ENCODE results near the gene DOCK4. TPM values are rescaled to one million over a fixed set of nuclear protein-coding genes. Genes with fewer than 3 reads are reported as not detected.
"Not testable (repeated sequence)": the region's sequence is repeated elsewhere in the genome, so short reads cannot be mapped to it uniquely, and the experiment has no call there.

Gene DOCK4
- total RNA-seq, 6 experiments from 2014 or later, result 9.4 to 29.9 (median 22.8) TPM

DNA sequence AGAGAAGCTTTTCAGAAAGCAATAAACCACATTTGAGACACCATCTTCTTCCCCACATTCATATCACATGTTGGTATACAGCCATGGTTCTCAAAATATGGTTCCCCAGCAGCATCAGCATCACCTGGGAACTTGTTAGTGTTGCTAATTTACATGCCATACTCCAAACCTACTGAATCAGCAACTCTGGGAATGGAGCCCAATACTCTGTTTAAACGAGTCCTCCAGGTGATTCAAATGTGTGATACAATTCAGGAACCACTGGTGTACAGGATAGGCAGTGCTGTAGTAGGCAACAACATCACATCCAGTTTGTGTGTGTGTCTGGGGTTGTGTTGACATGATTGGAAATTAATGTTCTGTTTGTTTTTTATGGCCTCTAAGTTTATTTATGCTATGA lies 48.0 kb upstream of the DOCK4 start:
- intact Hi-C loops (cut with DNase I), result no loop called here
- H3K27ac ChIP-seq, result no peak overlapping the region
- ATAC-seq, result peak; percentile 62 to 94 (median 70)

DNA sequence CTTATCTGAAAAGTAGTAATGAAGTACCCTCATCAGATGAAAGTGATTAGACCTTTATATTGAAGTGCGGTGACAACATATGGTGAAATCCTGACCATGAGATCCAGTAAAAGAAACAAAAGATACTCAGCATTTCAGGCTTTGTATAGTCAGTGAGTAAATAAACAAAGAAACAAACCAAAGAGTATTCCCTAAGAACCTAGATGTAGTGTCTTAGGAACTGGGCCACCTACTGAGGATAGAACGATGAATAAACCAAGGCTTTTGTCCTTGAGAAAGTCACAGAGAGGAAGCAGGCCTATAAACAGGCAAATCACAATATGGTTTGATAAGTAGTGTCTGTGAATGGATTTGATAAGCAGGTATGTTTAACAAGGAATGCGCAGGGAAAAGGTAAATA lies 46.5 kb upstream of the DOCK4 start:
- no peaks in the 10 kb centered on the region for H3K27me3 ChIP-seq
- DNase-seq, result no peak
- intact Hi-C loops (cut with DNase I), result no loop called here
- no peaks in the 10 kb centered on the region for H3K36me3 ChIP-seq
- TF ChIP-seq, protein P1, sequence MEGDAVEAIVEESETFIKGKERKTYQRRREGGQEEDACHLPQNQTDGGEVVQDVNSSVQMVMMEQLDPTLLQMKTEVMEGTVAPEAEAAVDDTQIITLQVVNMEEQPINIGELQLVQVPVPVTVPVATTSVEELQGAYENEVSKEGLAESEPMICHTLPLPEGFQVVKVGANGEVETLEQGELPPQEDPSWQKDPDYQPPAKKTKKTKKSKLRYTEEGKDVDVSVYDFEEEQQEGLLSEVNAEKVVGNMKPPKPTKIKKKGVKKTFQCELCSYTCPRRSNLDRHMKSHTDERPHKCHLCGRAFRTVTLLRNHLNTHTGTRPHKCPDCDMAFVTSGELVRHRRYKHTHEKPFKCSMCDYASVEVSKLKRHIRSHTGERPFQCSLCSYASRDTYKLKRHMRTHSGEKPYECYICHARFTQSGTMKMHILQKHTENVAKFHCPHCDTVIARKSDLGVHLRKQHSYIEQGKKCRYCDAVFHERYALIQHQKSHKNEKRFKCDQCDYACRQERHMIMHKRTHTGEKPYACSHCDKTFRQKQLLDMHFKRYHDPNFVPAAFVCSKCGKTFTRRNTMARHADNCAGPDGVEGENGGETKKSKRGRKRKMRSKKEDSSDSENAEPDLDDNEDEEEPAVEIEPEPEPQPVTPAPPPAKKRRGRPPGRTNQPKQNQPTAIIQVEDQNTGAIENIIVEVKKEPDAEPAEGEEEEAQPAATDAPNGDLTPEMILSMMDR (IDR thresholded peaks at IDR 0.05), result no peak
- TF ChIP-seq POLR2A (IDR thresholded peaks at IDR 0.05), result no peak
- no peak for ATAC-seq
- no peaks in the 10 kb centered on the region for H3K9me3 ChIP-seq
- 89% methylated on average over 3 of the region's 3 CpGs for WGBS (ENCODE audit: insufficient coverage, low coverage, low lambda C conversion rate, missing lambda C conversion rate)
- H3K4me3 ChIP-seq, result no peak overlapping the region
- no peak overlapping the region for H3K27ac ChIP-seq
- peaks cover 0 to 21% (median 0%) of the 10 kb centered on the region in 4 donors for H3K4me1 ChIP-seq

More for the DNA sequence above, 48.0 kb upstream of the DOCK4 start:
- Histone ChIP-seq H3K4me3 (no peak overlapping the region), H3K27me3 (no peaks in the 10 kb centered on the region), H3K36me3 (no peaks in the 10 kb centered on the region), H3K9me3 (no peaks in the 10 kb centered on the region), H3K4me1 (peaks cover 0 to 21% (median 0%) of the 10 kb centered on the region in 4 donors)
- WGBS (ENCODE audit: insufficient coverage, low coverage, low lambda C conversion rate, missing lambda C conversion rate), result 22% methylated on average over 1 of the region's 1 CpG
- DNase-seq, result no peak
- TF ChIP-seq, protein P1 (IDR thresholded peaks at IDR 0.05), result no peak
- TF ChIP-seq POLR2A (IDR thresholded peaks at IDR 0.05), result no peak

DNA sequence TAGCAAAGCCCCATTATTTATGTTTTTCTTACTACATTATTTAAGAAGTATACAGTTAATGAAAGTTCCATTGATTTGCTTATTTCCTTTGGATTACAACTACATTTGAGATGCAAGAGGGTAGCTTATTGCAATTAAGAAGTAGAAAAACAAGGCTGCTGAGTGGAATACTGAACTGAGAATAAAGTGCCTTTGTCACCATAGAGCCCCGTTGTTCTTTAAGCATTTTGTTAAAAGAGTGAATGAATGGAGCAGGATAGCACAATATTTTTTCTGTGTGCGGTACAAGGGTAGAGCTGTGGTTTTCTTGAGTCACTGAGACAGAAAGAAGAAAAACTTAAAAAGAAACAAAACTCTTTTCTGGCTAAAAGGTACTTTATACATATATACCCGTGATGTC lies 45.9 kb upstream of the DOCK4 start:
- DNase-seq (no peak), ATAC-seq (no peak)
- Histone ChIP-seq H3K27me3 (no peaks in the 10 kb centered on the region), H3K4me3 (no peak overlapping the region), H3K4me1 (peaks cover 0 to 16% (median 0%) of the 10 kb centered on the region in 4 donors), H3K27ac (no peak overlapping the region), H3K9me3 (no peaks in the 10 kb centered on the region), H3K36me3 (no peaks in the 10 kb centered on the region)
- TF ChIP-seq POLR2A (IDR thresholded peaks at IDR 0.05), result no peak
- TF ChIP-seq, protein P1 (IDR thresholded peaks at IDR 0.05), result no peak
- WGBS (ENCODE audit: insufficient coverage, low coverage, low lambda C conversion rate, missing lambda C conversion rate), result 94% methylated on average over 3 of the region's 3 CpGs
- intact Hi-C loops (cut with DNase I), result no loop called here

DNA sequence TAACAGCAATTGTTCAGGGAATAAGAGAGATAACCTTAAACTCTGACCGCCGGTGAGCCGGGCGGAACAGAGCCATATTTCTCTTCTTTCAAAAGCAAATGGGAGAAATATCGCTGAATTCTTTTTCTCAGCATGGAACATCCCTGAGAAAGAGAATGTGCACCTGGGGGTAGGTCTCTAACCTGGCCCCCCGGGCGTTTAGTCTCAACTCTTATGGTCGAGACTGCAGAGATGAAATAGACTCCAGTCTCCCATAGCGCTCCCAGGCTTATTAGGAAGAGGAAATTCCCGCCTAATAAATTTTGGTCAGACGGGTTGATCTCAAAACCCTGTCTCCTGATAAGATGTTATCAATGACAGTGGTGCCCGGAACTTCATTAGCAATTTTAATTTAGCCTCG lies 43.8 kb upstream of the DOCK4 start:
- H3K4me1 ChIP-seq; ATAC-seq; H3K27ac ChIP-seq; H3K9me3 ChIP-seq; H3K27me3 ChIP-seq; H3K36me3 ChIP-seq; DNase-seq; H3K4me3 ChIP-seq; intact Hi-C loops (cut with DNase I): not testable (repeated sequence)
- WGBS (ENCODE audit: insufficient coverage, low coverage, low lambda C conversion rate, missing lambda C conversion rate), result 88% methylated on average over 5 of the region's 13 CpGs

DNA sequence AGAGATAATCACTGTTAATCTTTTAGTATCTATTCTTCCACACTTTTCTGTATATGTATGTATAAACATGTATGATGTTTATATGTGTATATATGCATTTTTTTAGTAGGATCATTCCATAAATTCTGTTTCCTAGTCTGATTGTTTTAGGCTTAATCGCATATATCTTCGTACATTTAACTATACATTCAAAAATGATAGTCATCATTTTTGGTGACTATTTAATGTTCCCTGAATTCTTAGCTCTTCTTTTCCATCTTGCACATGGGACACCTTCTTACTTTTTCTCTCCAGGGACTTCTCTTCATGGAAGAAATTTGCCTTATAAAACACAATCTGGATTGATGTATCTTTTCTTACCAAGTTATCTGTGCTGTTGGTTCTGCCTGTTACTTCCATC lies 42.4 kb upstream of the DOCK4 start:
- DNase-seq, result no peak
- H3K27ac ChIP-seq, result no peak overlapping the region
- no peaks in the 10 kb centered on the region for H3K27me3 ChIP-seq
- WGBS (ENCODE audit: insufficient coverage, low coverage, low lambda C conversion rate, missing lambda C conversion rate), result 100% methylated on average over 2 of the region's 2 CpGs
- no peaks in the 10 kb centered on the region for H3K4me1 ChIP-seq
- ATAC-seq, result no peak
- H3K4me3 ChIP-seq, result no peak overlapping the region
- TF ChIP-seq, protein P1 (IDR thresholded peaks at IDR 0.05), result no peak
- TF ChIP-seq POLR2A (IDR thresholded peaks at IDR 0.05), result no peak
- H3K36me3 ChIP-seq, result no peaks in the 10 kb centered on the region
- H3K9me3 ChIP-seq, result no peaks in the 10 kb centered on the region
- intact Hi-C loops (cut with DNase I), result no loop called here
